IMR-90 (cell line): ENCODE data around the gene RPS25. TPM values are rescaled to one million over a fixed set of nuclear protein-coding genes. Genes with fewer than 3 reads are reported as not detected.

Experiments
- ATAC-seq: fragments of 200-7000 bp; cut with Tn5 transposase; 2 replicates; pipeline ENCODE4 v1.9.1; 2020; ENCODE audit warnings: low read depth, mild to moderate bottlenecking, moderate library complexity
- BruUV-seq: library from RNA; stranded (reverse); fragments of 400-500 nt; replicated peaks from 2 replicates; lab custom pipeline; 2021; lab: Mats Ljungman, UMichigan
- CTCF ChIA-PET: fragments of 300-600 bp; formaldehyde crosslinking; extraction: SDS; loops from one replicate; lab custom pipeline; 2021; ENCODE audit warnings: antibody characterized with exemption; lab: Yijun Ruan, JAX
- POLR2A ChIA-PET: fragments of 300-600 bp; sonication (Branson Sonifier 250); formaldehyde crosslinking; loops from one replicate; lab custom pipeline; 2022; ENCODE audit warnings: antibody characterized with exemption; ENCODE audit not compliant: unreplicated experiment; lab: Charles Lee
- DNase-seq: peaks from one replicate; pipeline ENCODE4 v3.0.0; 2013
- H2AFZ ChIP-seq: replicated peaks from 2 replicates; pipeline ENCODE3; 2013; ENCODE audit warnings: low read length, mild to moderate bottlenecking; ENCODE audit not compliant: poor library complexity
- H2AK5ac ChIP-seq: 2 replicates; pipeline ENCODE4 v1.6.1; 2013; ENCODE audit warnings: low read depth, low read length, inconsistent platforms
- H2AK9ac ChIP-seq: replicated peaks from 2 replicates; pipeline ENCODE3; 2013; ENCODE audit warnings: mild to moderate bottlenecking, low read depth, low read length, moderate library complexity; ENCODE audit not compliant: poor library complexity
- H2BK120ac ChIP-seq: 2 replicates; pipeline ENCODE4 v1.6.1; 2013; ENCODE audit warnings: low read depth, low read length, inconsistent platforms
- H2BK15ac ChIP-seq: 3 replicates; pipeline ENCODE4 v1.6.1; 2013; ENCODE audit warnings: low read depth, low read length, inconsistent platforms
- H2BK20ac ChIP-seq: 2 replicates; pipeline ENCODE4 v1.6.1; 2013; ENCODE audit warnings: low read depth, mild to moderate bottlenecking, inconsistent platforms, low read length, moderate library complexity
- H2BK5ac ChIP-seq: 2 replicates; pipeline ENCODE4 v1.6.1; 2013; ENCODE audit warnings: mild to moderate bottlenecking, low read depth, low read length, inconsistent platforms; ENCODE audit not compliant: poor library complexity, severe bottlenecking
- H3K14ac ChIP-seq: replicated peaks from 2 replicates; pipeline ENCODE4 v1.6.1; 2013; ENCODE audit warnings: low read depth, low read length, inconsistent platforms
- H3K18ac ChIP-seq: 2 replicates; pipeline ENCODE4 v1.6.1; 2013; ENCODE audit warnings: low read depth, low read length, control low read depth
- H3K23ac ChIP-seq: 2 replicates; pipeline ENCODE4 v1.6.1; 2013; ENCODE audit warnings: low read depth, low read length, inconsistent platforms
- H3K27ac ChIP-seq: 2 replicates; pipeline ENCODE4 v1.5.1; 2013; ENCODE audit warnings: mild to moderate bottlenecking, control low read depth, low read length; ENCODE audit not compliant: insufficient read depth
- H3K27me3 ChIP-seq: 2 replicates; pipeline ENCODE4 v1.6.1; 2013; ENCODE audit warnings: low read length; ENCODE audit not compliant: control insufficient read depth, insufficient read depth
- H3K36me3 ChIP-seq: 2 replicates; pipeline ENCODE4 v1.6.1; 2013; ENCODE audit warnings: low read length, mixed read lengths; ENCODE audit not compliant: control insufficient read depth, insufficient read depth
- H3K4ac ChIP-seq: 2 replicates; pipeline ENCODE4 v1.6.1; 2013; ENCODE audit warnings: low read depth, low read length, inconsistent platforms
- H3K4me1 ChIP-seq: 2 replicates; pipeline ENCODE4 v1.6.1; 2013; ENCODE audit warnings: low read length, mixed read lengths; ENCODE audit not compliant: control insufficient read depth, insufficient read depth
- H3K4me2 ChIP-seq: 2 replicates; pipeline ENCODE4 v1.6.1; 2013; ENCODE audit warnings: low read depth, mild to moderate bottlenecking, control low read depth, low read length, moderate library complexity
- H3K4me3 ChIP-seq: 2 replicates; pipeline ENCODE4 v1.5.1; 2013; ENCODE audit warnings: low read depth, mild to moderate bottlenecking, control low read depth, low read length, moderate library complexity; ENCODE audit not compliant: insufficient read depth
- H3K56ac ChIP-seq: 2 replicates; pipeline ENCODE4 v1.6.1; 2013; ENCODE audit warnings: low read length, inconsistent platforms; ENCODE audit not compliant: insufficient read depth; ENCODE audit errors: extremely low read depth
- H3K79me1 ChIP-seq, 2 experiments: 2 replicates each; pipeline ENCODE4 v1.6.1; 2013; ENCODE audit warnings: low read length in 2 of 2, inconsistent platforms in 1 of 2, low read depth in 1 of 2
- H3K9ac ChIP-seq: 2 replicates; pipeline ENCODE4 v1.6.1; 2013; ENCODE audit warnings: low read depth, low read length, control low read depth
- H3K9me1 ChIP-seq: 2 replicates; pipeline ENCODE4 v1.6.1; 2013; ENCODE audit warnings: low read length, inconsistent platforms; ENCODE audit not compliant: insufficient read depth
- H3K9me3 ChIP-seq: 2 replicates; pipeline ENCODE4 v1.6.1; 2013; ENCODE audit warnings: low read length; ENCODE audit not compliant: control insufficient read depth, insufficient read depth
- H4K20me1 ChIP-seq: 2 replicates; pipeline ENCODE4 v1.6.1; 2013; ENCODE audit warnings: low read length, inconsistent platforms; ENCODE audit not compliant: insufficient read depth
- H4K5ac ChIP-seq: 2 replicates; pipeline ENCODE4 v1.6.1; 2013; ENCODE audit warnings: mild to moderate bottlenecking, low read depth, low read length, control low read depth
- H4K8ac ChIP-seq, 2 experiments: 2 replicates each; pipeline ENCODE4 v1.6.1; 2013; ENCODE audit warnings: low read depth in 2 of 2, low read length in 2 of 2, control low read depth in 1 of 2, inconsistent platforms in 1 of 2
- H4K91ac ChIP-seq: 2 replicates; pipeline ENCODE4 v1.6.1; 2013; ENCODE audit warnings: low read depth, low read length, inconsistent platforms; ENCODE audit not compliant: insufficient read depth
- BHLHE40 ChIP-seq: fragments of 150-350 bp; IDR thresholded peaks from 2 replicates; pipeline ENCODE4 v1.6.1; 2016; ENCODE audit warnings: mild to moderate bottlenecking, low read depth, low read length
- CHD1 ChIP-seq: IDR thresholded peaks from 2 replicates; pipeline ENCODE4 v1.6.1; 2012; ENCODE audit warnings: low read depth, low read length, improper control_type of control experiment
- CTCF ChIP-seq: conservative IDR thresholded peaks from 2 replicates; pipeline ENCODE4 v1.5.1; 2012; ENCODE audit warnings: mild to moderate bottlenecking, low read depth, low read length, improper control_type of control experiment
- ELK1 ChIP-seq: fragments of 150-350 bp; IDR thresholded peaks from 2 replicates; pipeline ENCODE4 v1.6.1; 2016; ENCODE audit warnings: low read depth, mild to moderate bottlenecking, low read length, moderate library complexity, borderline replicate concordance
- FOS ChIP-seq: fragments of 150-350 bp; IDR thresholded peaks from 2 replicates; pipeline ENCODE4 v1.6.1; 2016; ENCODE audit warnings: low read depth, low read length
- MAFK ChIP-seq: IDR thresholded peaks from 2 replicates; pipeline ENCODE4 v1.6.1; 2012; ENCODE audit warnings: low read depth, low read length, improper control_type of control experiment
- MAZ ChIP-seq: IDR thresholded peaks from 2 replicates; pipeline ENCODE4 v1.6.1; 2012; ENCODE audit warnings: low read depth, mild to moderate bottlenecking, low read length, improper control_type of control experiment, moderate library complexity, borderline replicate concordance
- NFE2L2 ChIP-seq: fragments of 150-350 bp; IDR thresholded peaks from 2 replicates; pipeline ENCODE4 v1.6.1; 2016; ENCODE audit warnings: low read depth, mild to moderate bottlenecking, low read length
- POLR2A ChIP-seq: IDR thresholded peaks from 2 replicates; pipeline ENCODE4 v1.6.1; 2012; ENCODE audit warnings: mild to moderate bottlenecking, low read depth, low read length
- RAD21 ChIP-seq: IDR thresholded peaks from 2 replicates; pipeline ENCODE4 v1.6.1; 2012; ENCODE audit warnings: low read length, improper control_type of control experiment
- RCOR1 ChIP-seq: IDR thresholded peaks from 2 replicates; pipeline ENCODE4 v1.6.1; 2012; ENCODE audit warnings: mild to moderate bottlenecking, low read length, improper control_type of control experiment; ENCODE audit not compliant: insufficient replicate concordance
- RFX5 ChIP-seq: IDR thresholded peaks from 2 replicates; pipeline ENCODE4 v1.8.0; 2012; ENCODE audit warnings: low read depth, mild to moderate bottlenecking, low read length, moderate library complexity
- SMC3 ChIP-seq: fragments of 150-350 bp; IDR thresholded peaks from 2 replicates; pipeline ENCODE4 v1.6.1; 2016; ENCODE audit warnings: low read depth, mild to moderate bottlenecking, antibody characterized with exemption, low read length, moderate library complexity
- USF2 ChIP-seq: fragments of 150-350 bp; IDR thresholded peaks from 2 replicates; pipeline ENCODE4 v1.6.1; 2017; ENCODE audit warnings: mild to moderate bottlenecking, antibody characterized with exemption, low read length, low read depth
- WGBS, 2 experiments: methylation state at CpG; one replicate each; pipeline versions ENCODE4 v1.1.5 to v1.1.7; 2013; ENCODE audit warnings: missing lambda C conversion rate in 2 of 2; ENCODE audit not compliant: insufficient read length in 1 of 2; ENCODE audit errors: extremely low coverage in 2 of 2; 5-methylcytosine and 5-hydroxymethylcytosine counted together
- dilution Hi-C: fragments of 300-500 bp; cut with HindIII; formaldehyde crosslinking; loops from one replicate; pipeline ENCODE4 v1.14.3; 2018; ENCODE audit warnings: low sequenced_read_pairs; ENCODE audit not compliant: unreplicated experiment
- in situ Hi-C: fragments of 300-500 bp; cut with MboI; formaldehyde crosslinking; loops from 3 replicates; pipeline ENCODE4 v1.14.3; 2019; ENCODE audit warnings: low sequenced_read_pairs, inconsistent platforms, mixed read lengths
- intact Hi-C: fragments of 100-400 bp; cut with micrococcal nuclease; formaldehyde crosslinking; loops from 2 replicates; pipeline ENCODE4 v1.10.0; 2022
- polyA plus RNA-seq, 3 experiments: library from polyadenylated mRNA; depleted of rRNA; stranded (reverse); fragments of >200 nt; gene quantifications; 2 replicates each; pipeline ENCODE4 v1.2.3, GENCODE V29; 2012; ENCODE audit warnings: low replicate concordance in 1 of 3
- total RNA-seq: library from RNA; depleted of rRNA; stranded (reverse); fragments of >200 nt; gene quantifications from 2 replicates; pipeline ENCODE4 v1.2.3, GENCODE V29; 2012

The RPS25 gene
- total and polyA plus RNA-seq, 2 of the 4 experiments (the other 2 are of a cell fraction) = 727 to 905 TPM

- Histone ChIP-seq H3K4ac (peak within 1 kb of the TSS; percentile 58), H3K9me1 (no peaks in the 10 kb centered on the region; the same call in 1 of the 2 replicates), H4K8ac (peak within 1 kb of the TSS in 1 of 2 experiments; percentile 83; a peak in 1 of 4 replicates), H2BK15ac (no peak within 1 kb of the TSS), H3K27ac (peak within 1 kb of the TSS; percentile 5; the same call in 1 of the 2 replicates), H2BK120ac (0 out of 2 replicates have a peak within 1 kb of the TSS, but pooled peaks have one; percentile 28), H3K36me3 (peaks cover 2% of the 10 kb centered on the region), H4K5ac (no peak within 1 kb of the TSS), H3K4me3 (peak within 1 kb of the TSS; percentile 65), H2BK5ac (no peak within 1 kb of the TSS), H3K14ac (peak within 1 kb of the TSS; percentile 15; the same call in 1 of the 2 replicates), H3K23ac (peak within 1 kb of the TSS; percentile 75; the same call in 1 of the 2 replicates), H4K91ac (peak within 1 kb of the TSS; percentile 48), H3K4me1 (no peaks in the 10 kb centered on the region), H2BK20ac (no peak within 1 kb of the TSS), H3K9me3 (no peaks in the 10 kb centered on the region), H4K20me1 (no peaks in the 10 kb centered on the region; the same call in 1 of the 2 replicates), H3K56ac (no peak within 1 kb of the TSS), H2AK9ac (peak within 1 kb of the TSS; percentile 77), H2AFZ (peak within 1 kb of the TSS; percentile 99), H3K18ac (no peak within 1 kb of the TSS), H3K4me2 (peak within 1 kb of the TSS; percentile 76), H3K9ac (peak within 1 kb of the TSS; percentile 47), H3K79me1 (peaks cover 2 to 19% of the 10 kb centered on the region in 2 experiments; a peak in 2 of 4 replicates), H2AK5ac (peak within 1 kb of the TSS; percentile 30), H3K27me3 (no peaks in the 10 kb centered on the region)
- WGBS, 2 experiments = 0% methylated on average over 38 of the region's 67 CpGs; no CpG with 5 or more reads in 1 of the 2 experiments
- CTCF ChIA-PET = no interaction called here
- DNase-seq = peak; percentile 97
- POLR2A ChIA-PET = no interaction called here
- in situ Hi-C loops (no loop called here), intact Hi-C loops (no loop called here), dilution Hi-C loops (no loop called here)
- peak; percentile 98 for ATAC-seq
- BruUV-seq = no TSS peak
- TF ChIP-seq RCOR1 (no peak), NFE2L2 (no peak), FOS (no peak), POLR2A (no peak), CTCF (peak; percentile 95), ELK1 (no peak), BHLHE40 (peak; percentile 47; the same call in 1 of the 2 replicates), RFX5 (no peak), SMC3 (peak; percentile 52; the same call in 1 of the 2 replicates), USF2 (peak; percentile 86), RAD21 (peak; percentile 54; the same call in 1 of the 2 replicates), CHD1 (no peak), MAZ (peak; percentile 95), MAFK (no peak)
These were observed 12.3 kb upstream of the RPS25 start, which contains the start of gene SLC37A4 for GRCh38 chr11:119030329-119031047. Gene SLC37A4 (minus strand): TSS chr11:119030877.
